K562 (cell line): ENCODE results near the gene DPM2. TPM values are rescaled to one million over a fixed set of nuclear protein-coding genes. Genes with fewer than 3 reads are reported as not detected.

ENCODE experiments used
- ATF7 ChIP-seq: fragments of 450-650 bp; IDR thresholded peaks from 2 replicates; pipeline ENCODE4 v1.7.1; 2014; ENCODE audit warnings: mild to moderate bottlenecking, moderate library complexity
- CBFA2T2 ChIP-seq: fragments of 450-650 bp; conservative IDR thresholded peaks from 2 replicates; pipeline ENCODE4 v1.6.1; 2017; ENCODE audit warnings: mild to moderate bottlenecking
- CBX8 ChIP-seq: fragments of 200-600 bp; sonication (generic); IDR thresholded peaks from 2 replicates; pipeline ENCODE4 v1.6.1; 2012; ENCODE audit warnings: borderline replicate concordance, mixed run types, low read depth, mild to moderate bottlenecking, moderate library complexity, mixed read lengths, low read length, control low read depth, inconsistent platforms; ENCODE audit not compliant: poor library complexity, severe bottlenecking; ENCODE audit errors: extremely low read depth
- ETV1 ChIP-seq: fragments of 450-650 bp; conservative IDR thresholded peaks from 2 replicates; pipeline ENCODE4 v1.6.1; 2016; ENCODE audit warnings: missing genetic modification characterization, control low read depth, low read depth, missing compliant biosample characterization
- FOXK2 ChIP-seq, 2 experiments: fragments of 450-650 bp; IDR thresholded peaks in 1 of 2; conservative IDR thresholded peaks in 1 of 2; 2 replicates each; pipeline ENCODE4 v1.6.1; 2016; ENCODE audit warnings: low read depth in 2 of 2, mild to moderate bottlenecking in 1 of 2
- GATAD2A ChIP-seq: fragments of 450-650 bp; IDR thresholded peaks from 2 replicates; pipeline ENCODE4 v1.6.1; 2017
- HDAC2 ChIP-seq: fragments of 450-650 bp; IDR thresholded peaks from 2 replicates; pipeline ENCODE4 v1.6.1; 2016; ENCODE audit warnings: mild to moderate bottlenecking
- HEY1 ChIP-seq: fragments of 250-450 bp; sonication (Bioruptor Pico); IDR thresholded peaks from 2 replicates; pipeline ENCODE4 v1.5.0; 2020; ENCODE audit warnings: mild to moderate bottlenecking, moderate library complexity, borderline replicate concordance
- KLF13 ChIP-seq: fragments of 450-650 bp; IDR thresholded peaks from 2 replicates; pipeline ENCODE4 v1.6.1; 2016; ENCODE audit warnings: missing genetic modification characterization, low read depth, mild to moderate bottlenecking, missing compliant biosample characterization, moderate library complexity, borderline replicate concordance
- NR2C2 ChIP-seq, 2 experiments: fragments of 200-800 bp in 1 of 2; sonication (Bioruptor generic) in 1 of 2; sonication (generic) in 1 of 2; formaldehyde crosslinking in 1 of 2; IDR thresholded peaks; 2 replicates each; pipeline versions ENCODE4 v1.6.1 to v1.8.0; 2016 to 2022; ENCODE audit warnings: mild to moderate bottlenecking in 1 of 2, missing compliant biosample characterization in 1 of 2, missing genetic modification characterization in 1 of 2, missing genetic modification reagents in 1 of 2
- OTX1 ChIP-seq: fragments of 450-650 bp; formaldehyde crosslinking; IDR thresholded peaks from 2 replicates; pipeline ENCODE4 v1.4.0; 2022; ENCODE audit warnings: mild to moderate bottlenecking
- POLR2B ChIP-seq: fragments of 450-650 bp; IDR thresholded peaks from 2 replicates; pipeline ENCODE4 v1.6.1; 2018; ENCODE audit warnings: low read depth; ENCODE audit not compliant: partially characterized antibody
- POLR2H ChIP-seq: IDR thresholded peaks from 2 replicates; pipeline ENCODE4 v1.6.1; 2016; ENCODE audit warnings: missing genetic modification characterization, low read depth, mild to moderate bottlenecking, control low read depth, missing compliant biosample characterization, moderate library complexity
- RBFOX2 ChIP-seq: fragments of 200-400 bp; formaldehyde crosslinking; IDR thresholded peaks from 2 replicates; pipeline ENCODE4 v1.6.1; 2017; ENCODE audit warnings: low read depth, mild to moderate bottlenecking, low read length, moderate library complexity
- RBM22 ChIP-seq: fragments of 200-400 bp; formaldehyde crosslinking; IDR thresholded peaks from 2 replicates; pipeline ENCODE4 v1.6.1; 2018; ENCODE audit warnings: low read length, low read depth; ENCODE audit not compliant: poor library complexity, severe bottlenecking
- SIN3A ChIP-seq, 2 experiments: fragments of 150-350 bp in 1 of 2; IDR thresholded peaks; 2 replicates each; pipeline ENCODE4 v1.6.1; 2011 to 2016; ENCODE audit warnings: borderline replicate concordance in 2 of 2, low read depth in 2 of 2, low read length in 2 of 2, mild to moderate bottlenecking in 2 of 2, moderate library complexity in 2 of 2; ENCODE audit not compliant: control insufficient read depth in 1 of 2
- SMAD4 ChIP-seq: fragments of 250-450 bp; sonication (Bioruptor Pico); conservative IDR thresholded peaks from 2 replicates; pipeline ENCODE4 v1.8.0; 2021; ENCODE audit warnings: inconsistent platforms, mild to moderate bottlenecking, moderate library complexity
- SMARCB1 ChIP-seq: IDR thresholded peaks from 2 replicates; pipeline ENCODE4 v1.6.1; 2011; ENCODE audit warnings: improper control_type of control experiment, low read depth; ENCODE audit not compliant: insufficient read length
- SP1 ChIP-seq: sonication (generic); formaldehyde crosslinking; IDR thresholded peaks from 2 replicates; pipeline ENCODE4 v1.8.1; 2022; ENCODE audit warnings: mild to moderate bottlenecking, missing genetic modification reagents
- ZBTB8A ChIP-seq: fragments of 450-650 bp; IDR thresholded peaks from 2 replicates; pipeline ENCODE4 v1.6.1; 2018; ENCODE audit warnings: mild to moderate bottlenecking, moderate library complexity; ENCODE audit not compliant: partially characterized antibody
- ZFX ChIP-seq: sonication (generic); formaldehyde crosslinking; IDR thresholded peaks from 2 replicates; pipeline ENCODE4 v1.8.0; 2022; ENCODE audit warnings: mild to moderate bottlenecking, missing genetic modification reagents, moderate library complexity
- ZNF75A ChIP-seq: fragments of 450-650 bp; formaldehyde crosslinking; IDR thresholded peaks from 2 replicates; pipeline ENCODE4 v1.4.0; 2020; ENCODE audit warnings: mild to moderate bottlenecking
- polyA plus RNA-seq, 8 experiments: library from polyadenylated mRNA; depleted of rRNA in 4 of 8; stranded (reverse) in 5 of 8; unstranded in 3 of 8; fragments of >200 nt; fragmentation: Nextera tagmentation in 2 of 8; fragmentation: Illumina TruSeq in 1 of 8; extraction: Ambion mirVana in 2 of 8; extraction: Trizol in 1 of 8; gene quantifications; 2 replicates each; pipeline versions ENCODE4 v1.2.1 to v1.2.3, GENCODE V29; 2011 to 2014; ENCODE audit warnings: inconsistent platforms in 1 of 8, missing spikeins in 1 of 8
- total RNA-seq, 7 experiments: library from RNA; depleted of rRNA in 6 of 7; stranded (reverse); fragments of >200 nt in 6 of 7; fragmentation: Illumina TruSeq in 2 of 7; extraction: Trizol in 2 of 7; gene quantifications; 2 replicates each; pipeline versions ENCODE4 v1.2.1 to v1.2.3, GENCODE V29; 2011 to 2021; ENCODE audit warnings: low replicate concordance in 1 of 7
- TF ChIP-seq, protein P1 (sequence below): sonication (generic); formaldehyde crosslinking; IDR thresholded peaks from 2 replicates; pipeline ENCODE4 v1.8.0; 2022; ENCODE audit warnings: mild to moderate bottlenecking, missing genetic modification reagents

The DPM2 gene
- total and polyA plus RNA-seq, 9 of the 15 experiments (the other 6 are each of a cell fraction or from before 2014, with no cell fraction given): 43.5 to 126 (median 71.1) TPM

DNA sequence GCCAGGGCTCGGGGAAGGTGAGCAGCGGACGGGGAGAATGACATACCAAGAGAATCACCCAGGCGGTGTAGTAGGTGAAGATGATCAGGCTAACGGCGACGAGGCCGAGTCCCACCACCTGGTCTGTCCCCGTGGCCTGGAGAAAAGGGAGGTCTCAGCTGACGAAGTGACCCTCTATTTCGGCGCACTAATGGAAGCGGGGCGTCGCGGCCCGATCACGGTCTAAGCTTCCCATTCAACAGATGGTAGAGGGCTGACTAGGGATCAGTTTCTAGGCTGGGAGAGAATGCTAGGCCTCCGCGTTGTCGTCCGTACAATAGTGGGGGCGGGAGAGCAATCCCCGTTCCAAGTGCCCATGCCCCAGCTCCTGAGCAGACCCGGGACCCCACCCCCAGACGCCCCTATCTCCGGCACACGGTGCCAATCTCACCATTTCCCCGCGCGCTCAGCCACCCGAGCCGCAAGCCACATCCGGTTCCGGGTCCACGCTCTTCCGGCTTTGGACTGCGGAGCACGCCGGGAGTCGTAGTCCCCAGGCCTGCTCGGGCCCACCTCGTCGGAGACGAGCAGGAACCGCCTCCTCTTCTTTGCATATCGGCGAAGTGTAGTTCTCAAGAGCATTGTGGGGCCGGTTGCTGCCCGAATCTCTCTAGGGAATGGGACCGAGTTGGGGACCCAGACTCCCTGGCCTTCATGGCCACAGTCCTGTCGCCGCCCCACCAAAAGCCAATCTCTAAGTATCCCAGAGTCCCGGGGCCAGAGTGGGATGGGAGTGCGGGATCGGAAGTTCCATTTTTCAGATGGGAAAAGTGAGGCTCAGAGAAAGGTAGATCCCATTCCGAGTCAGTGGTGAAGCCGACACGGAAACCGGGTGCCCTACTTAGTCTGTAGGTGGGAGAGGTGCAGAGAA is at the start of gene DPM2 (continued):
- TF ChIP-seq, protein P1, sequence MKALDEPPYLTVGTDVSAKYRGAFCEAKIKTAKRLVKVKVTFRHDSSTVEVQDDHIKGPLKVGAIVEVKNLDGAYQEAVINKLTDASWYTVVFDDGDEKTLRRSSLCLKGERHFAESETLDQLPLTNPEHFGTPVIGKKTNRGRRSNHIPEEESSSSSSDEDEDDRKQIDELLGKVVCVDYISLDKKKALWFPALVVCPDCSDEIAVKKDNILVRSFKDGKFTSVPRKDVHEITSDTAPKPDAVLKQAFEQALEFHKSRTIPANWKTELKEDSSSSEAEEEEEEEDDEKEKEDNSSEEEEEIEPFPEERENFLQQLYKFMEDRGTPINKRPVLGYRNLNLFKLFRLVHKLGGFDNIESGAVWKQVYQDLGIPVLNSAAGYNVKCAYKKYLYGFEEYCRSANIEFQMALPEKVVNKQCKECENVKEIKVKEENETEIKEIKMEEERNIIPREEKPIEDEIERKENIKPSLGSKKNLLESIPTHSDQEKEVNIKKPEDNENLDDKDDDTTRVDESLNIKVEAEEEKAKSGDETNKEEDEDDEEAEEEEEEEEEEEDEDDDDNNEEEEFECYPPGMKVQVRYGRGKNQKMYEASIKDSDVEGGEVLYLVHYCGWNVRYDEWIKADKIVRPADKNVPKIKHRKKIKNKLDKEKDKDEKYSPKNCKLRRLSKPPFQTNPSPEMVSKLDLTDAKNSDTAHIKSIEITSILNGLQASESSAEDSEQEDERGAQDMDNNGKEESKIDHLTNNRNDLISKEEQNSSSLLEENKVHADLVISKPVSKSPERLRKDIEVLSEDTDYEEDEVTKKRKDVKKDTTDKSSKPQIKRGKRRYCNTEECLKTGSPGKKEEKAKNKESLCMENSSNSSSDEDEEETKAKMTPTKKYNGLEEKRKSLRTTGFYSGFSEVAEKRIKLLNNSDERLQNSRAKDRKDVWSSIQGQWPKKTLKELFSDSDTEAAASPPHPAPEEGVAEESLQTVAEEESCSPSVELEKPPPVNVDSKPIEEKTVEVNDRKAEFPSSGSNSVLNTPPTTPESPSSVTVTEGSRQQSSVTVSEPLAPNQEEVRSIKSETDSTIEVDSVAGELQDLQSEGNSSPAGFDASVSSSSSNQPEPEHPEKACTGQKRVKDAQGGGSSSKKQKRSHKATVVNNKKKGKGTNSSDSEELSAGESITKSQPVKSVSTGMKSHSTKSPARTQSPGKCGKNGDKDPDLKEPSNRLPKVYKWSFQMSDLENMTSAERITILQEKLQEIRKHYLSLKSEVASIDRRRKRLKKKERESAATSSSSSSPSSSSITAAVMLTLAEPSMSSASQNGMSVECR (CRISPR knock-in tag): peak; percentile 85
- TF ChIP-seq SMARCB1: no peak
- TF ChIP-seq NR2C2 (CRISPR knock-in tag; IDR thresholded peaks at IDR 0.05): 0 out of 2 replicates have a peak, but pooled peaks have one; percentile 59
- peak; percentile 95 for TF ChIP-seq NR2C2 (tag; IDR thresholded peaks at IDR 0.05)
- TF ChIP-seq ETV1 (tag): peak; percentile 78
- peak; percentile 39; the same call in 1 of the 2 replicates for TF ChIP-seq OTX1 (CRISPR knock-in tag)
- TF ChIP-seq ZFX (CRISPR knock-in tag): peak; percentile 88
- TF ChIP-seq CBX8: no peak
- TF ChIP-seq SP1 (CRISPR knock-in tag): peak; percentile 73
- TF ChIP-seq POLR2H: peak; percentile 69; the same call in 1 of the 2 replicates
- TF ChIP-seq KLF13 (tag): peak; percentile 52; the same call in 1 of the 2 replicates
- peak; percentile 91 for TF ChIP-seq RBFOX2
- no peak for TF ChIP-seq ZBTB8A
- no peak for TF ChIP-seq ZNF75A (CRISPR knock-in tag)
- no peak for TF ChIP-seq GATAD2A
- TF ChIP-seq HDAC2: peak; percentile 88; the same call in 1 of the 2 replicates
- no peak for TF ChIP-seq HEY1 (CRISPR knock-in tag)
- peak; percentile 61 for TF ChIP-seq RBM22
- no peak for TF ChIP-seq FOXK2 (conservative IDR thresholded peaks at IDR 0.05 in 1 of 2, IDR thresholded peaks at IDR 0.05 in 1 of 2; ENCODE audit: low read depth in 2 of 2)
- TF ChIP-seq ATF7: peak; percentile 49; the same call in 1 of the 2 replicates
- peak; percentile 69 for TF ChIP-seq POLR2B
- peak; percentile 40 to 81; a peak in 2 of 4 replicates for TF ChIP-seq SIN3A (IDR thresholded peaks at IDR 0.05; ENCODE audit: borderline replicate concordance in 2 of 2, control insufficient read depth in 1 of 2, low read depth in 2 of 2, low read length in 2 of 2)
- peak; percentile 52; the same call in 1 of the 2 replicates for TF ChIP-seq SMAD4
- TF ChIP-seq CBFA2T2: no peak
